NCI-H345 treated with DMSO at 0.1 percent for 48 hours (cell line): ENCODE results near the gene WWP2.

Experiments used
- DNase-seq: peaks from one replicate; lab custom pipeline; 2025; ENCODE audit not compliant: unreplicated experiment; lab: John Stamatoyannopoulos, UW

The WWP2 gene

GRCh38 chr16:69855592-69855991 lies 93.5 kb downstream of the WWP2 start:
- no peak for DNase-seq

DNA sequence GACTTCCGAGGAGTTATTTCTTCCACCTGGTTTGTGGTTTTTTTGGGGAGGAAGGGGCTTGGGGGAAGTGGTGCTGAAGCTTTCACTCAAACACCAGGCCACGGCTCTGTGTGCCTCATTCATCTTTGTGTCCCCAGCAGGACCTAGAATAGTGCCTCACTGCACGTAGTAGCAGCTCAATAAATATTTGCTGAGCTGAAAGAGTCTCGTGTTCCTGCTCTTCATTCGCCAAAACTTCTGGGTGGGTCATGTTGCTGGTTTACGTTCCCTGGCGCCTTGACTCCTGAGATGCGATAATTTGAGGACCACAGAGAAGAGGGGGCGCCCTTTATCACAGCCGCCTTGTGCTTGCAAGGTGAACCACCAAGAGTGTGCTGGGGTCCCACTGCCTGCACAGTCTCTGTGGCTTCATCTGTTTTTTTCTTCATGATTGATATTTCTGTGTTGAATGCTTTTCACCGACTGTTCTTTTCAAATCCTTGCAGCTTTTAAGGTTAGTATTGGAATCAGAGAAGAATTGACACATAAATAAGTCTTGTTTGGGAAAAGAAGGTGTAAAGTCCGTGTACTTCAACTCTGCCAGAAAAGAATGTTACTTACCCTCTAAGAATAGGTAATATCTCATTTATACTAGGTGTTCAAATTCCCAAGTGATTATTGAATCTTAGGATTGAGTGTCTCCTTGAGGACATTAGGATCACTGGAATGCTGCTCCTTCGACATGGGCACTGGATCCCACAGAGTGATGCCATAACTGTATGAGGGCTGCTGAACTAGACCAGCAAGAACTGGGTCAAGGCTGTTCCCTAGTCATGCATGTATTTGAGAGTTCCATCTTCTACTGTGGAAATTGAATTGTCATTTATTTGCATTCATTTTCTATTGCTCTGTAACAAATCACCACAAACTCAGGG lies 96.3 kb downstream of the WWP2 start:
- no peak for DNase-seq

- no peak for DNase-seq
Observed at GRCh38 chr16:69859105-69859989, 97.2 kb downstream of the WWP2 start.

DNA sequence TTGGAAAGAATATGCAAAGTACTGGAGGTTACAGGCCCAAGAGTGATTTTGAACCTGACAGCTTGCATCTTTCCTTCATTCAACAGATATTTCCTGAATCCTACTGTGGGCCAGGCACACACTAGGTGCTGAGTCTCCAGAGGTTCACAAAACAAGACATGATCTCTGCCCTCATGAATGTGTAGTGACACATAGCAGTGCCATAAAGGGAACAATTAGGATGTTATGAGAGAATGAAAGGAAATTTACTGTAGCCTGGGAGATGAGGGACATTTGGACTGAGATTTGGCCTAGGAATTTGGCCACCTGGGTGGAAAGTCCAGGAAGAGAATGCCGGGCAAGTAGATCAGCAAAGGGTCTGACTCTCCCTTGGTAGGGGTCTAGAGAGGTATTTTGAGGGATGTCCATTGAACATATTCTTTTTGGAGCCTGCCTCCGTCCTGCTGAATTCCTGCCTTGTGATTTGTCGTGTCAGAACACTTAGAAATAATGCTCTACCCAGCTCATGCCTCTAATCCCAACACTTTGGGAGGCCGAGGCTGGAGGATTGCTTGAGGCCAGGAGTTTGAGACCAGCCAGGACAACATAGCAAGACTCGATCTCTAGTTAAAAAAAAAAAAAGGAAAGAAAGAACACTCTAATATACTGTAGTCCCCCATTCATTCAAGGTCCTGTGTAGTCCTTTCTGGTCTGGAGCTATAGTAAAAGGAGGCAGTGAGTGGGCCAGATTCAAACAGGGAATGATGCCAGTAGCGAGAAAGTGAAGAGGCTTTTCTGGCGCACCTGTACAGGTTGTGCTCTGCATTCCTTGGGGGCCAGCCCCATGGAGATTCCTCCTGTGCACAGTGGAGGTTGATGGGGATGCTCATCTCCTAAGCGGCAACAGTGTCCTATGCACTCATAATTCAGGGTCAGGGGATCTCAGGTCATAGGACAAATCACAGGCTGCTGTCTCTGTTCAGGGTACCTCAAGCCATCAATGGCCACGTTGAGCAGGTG lies 98.4 kb downstream of the WWP2 start:
- DNase-seq, result no peak

DNA sequence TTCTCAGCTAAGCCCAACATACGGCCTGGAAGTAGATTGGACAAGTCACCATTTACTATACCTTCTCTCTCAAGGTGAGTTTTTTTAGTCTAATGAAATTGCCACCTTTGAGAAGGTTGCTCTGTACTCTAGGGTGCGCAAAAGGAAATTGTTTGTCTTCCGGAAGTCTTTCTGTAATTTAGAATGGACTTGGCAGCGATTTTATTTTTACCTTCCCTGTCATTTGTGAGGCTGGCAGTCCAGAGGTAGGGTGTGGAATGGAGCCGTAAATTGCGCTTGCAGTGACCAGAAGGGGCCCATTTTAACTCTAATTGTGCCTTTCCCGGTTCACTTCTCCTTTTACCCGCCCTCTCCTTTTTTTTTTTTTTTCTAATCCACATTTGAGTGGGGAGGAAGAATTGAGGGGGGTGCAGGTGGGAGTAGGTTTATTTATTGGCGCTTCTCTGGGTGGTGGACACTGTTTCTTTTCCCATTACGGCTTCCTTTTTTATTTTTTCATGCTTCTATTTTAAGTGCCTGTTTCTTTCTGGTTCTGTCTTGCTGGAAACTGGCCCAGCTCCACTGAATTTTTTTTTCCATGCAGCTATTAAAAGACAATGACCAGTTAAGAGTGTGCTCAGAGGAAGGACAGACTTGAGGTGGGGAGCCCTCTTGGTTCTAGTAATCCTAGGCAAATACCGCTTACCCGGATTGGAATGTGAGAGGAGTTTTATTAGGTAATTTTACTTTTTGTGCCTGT lies 99.3 kb downstream of the WWP2 start:
- no peak for DNase-seq

DNA sequence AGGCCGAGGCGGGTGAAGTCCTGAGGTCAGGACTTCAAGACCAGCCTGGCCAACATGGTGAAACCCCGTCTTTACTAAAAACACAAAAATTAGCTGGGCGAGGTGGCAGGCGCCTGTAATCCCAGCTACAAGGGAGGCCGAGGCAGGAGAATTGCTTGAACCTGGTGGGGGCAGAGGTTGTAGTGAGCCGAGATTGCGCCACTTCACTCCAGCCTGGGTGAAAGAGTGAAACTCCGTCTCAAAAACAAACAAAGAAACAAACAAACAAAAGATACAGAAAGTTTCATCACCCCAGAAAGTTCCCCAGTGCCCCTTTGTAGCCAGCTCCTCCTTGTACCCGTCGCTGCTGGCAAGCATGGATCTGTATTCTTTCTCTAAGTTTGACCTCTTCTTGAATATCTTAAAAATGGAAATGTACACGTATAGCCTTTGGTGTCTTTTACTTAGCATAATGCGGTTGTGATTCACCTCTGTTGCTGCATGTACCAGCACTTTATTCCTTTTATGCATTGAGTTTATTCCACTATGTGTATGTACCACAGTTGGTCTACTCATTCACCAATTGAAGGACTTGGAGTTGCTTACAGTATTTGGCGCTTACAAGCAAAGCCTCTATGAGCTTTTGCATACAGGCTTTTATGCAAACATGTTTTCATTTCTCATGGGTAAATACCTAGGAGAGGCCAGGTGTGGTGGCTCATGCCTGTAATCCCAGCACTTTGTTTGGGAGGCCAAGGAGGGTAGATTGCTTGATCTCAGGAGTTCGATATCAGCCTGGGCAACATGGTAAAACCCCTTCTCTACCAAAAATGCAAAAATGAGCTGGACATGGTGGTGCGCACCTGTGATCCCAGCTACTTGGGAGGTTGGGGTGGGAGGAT lies 101.5 kb downstream of the WWP2 start:
- no peak for DNase-seq

GRCh38 chr16:69865701-69866100 lies 103.6 kb downstream of the WWP2 start:
- no peak for DNase-seq

DNA sequence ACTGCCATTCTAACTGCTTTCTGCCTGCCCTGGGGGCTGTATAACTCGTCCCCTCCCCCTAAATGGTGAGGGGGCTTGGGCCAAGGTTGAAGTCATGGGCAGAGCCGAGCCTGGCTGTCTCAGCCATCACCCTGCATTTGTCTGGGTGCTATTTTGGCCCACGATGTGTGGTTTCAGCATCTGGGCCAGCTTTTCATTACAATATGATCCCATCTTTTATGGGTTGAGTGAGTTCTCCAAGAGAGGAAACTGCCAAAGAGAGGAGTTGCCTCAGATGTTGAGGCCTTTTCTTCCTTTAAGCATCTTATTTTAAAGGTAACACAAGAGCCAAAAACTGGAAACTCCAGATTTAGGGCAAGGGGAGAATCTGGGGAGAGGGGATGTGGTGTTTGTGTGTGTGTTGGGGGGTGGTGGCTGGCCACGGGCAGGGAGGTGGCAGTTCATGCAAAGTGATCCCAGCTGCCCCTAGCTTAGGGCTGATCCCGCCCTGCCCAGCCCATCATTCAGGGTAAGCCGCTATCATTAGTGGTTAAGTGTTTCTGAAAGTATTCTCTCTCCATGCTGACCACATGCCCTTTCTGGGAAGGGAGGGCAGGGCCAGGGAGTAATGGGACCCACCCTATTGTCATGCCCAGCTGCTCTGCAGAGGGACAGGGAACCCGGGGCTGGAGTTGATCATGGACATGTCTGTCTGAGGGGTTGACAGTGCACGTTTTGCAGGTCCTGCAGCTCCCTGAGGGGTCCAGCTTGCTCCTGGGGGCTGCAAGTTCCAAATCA lies 105.8 kb downstream of the WWP2 start:
- DNase-seq, result no peak

DNA sequence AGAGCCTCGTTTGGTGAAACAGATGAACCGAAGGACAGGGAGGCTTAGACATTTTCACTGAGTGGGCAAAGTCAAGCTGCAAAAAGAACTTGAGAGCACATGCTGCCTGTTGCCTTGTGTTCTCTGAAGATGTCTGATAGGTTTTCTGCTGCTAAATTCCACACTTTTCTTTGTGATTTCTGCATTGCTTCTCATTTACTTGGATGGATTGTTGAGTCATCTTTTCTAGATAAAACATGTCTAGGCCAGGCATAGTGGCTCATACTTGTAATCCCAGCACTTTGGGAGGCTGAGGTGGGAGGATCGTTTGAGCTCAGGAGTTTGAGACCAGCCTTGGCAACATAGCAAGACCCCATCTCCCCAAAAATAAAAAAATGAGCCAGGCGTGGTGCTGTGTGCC lies 108.6 kb downstream of the WWP2 start:
- no peak for DNase-seq

DNA sequence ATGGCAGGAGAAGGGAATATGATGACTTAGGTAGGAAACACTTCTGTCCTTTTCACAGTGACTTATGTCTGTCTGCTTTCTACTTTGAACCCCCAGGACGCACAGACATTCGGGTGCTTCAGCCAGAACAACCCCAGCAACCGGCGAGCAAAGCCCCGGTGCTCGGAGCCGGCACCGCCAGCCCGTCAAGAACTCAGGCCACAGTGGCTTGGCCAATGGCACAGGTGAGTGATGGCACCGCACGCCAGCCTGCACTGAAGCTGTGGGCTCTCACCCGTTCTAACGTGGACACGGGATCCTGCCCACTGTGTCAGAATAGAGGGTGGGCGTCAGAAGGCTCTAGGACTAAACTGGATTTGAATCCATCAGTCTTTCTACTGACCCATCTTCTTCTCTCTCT lies 109.6 kb downstream of the WWP2 start:
- DNase-seq, result no peak

GRCh38 chr16:69872888-69873287 lies 110.8 kb downstream of the WWP2 start:
- no peak for DNase-seq

DNA sequence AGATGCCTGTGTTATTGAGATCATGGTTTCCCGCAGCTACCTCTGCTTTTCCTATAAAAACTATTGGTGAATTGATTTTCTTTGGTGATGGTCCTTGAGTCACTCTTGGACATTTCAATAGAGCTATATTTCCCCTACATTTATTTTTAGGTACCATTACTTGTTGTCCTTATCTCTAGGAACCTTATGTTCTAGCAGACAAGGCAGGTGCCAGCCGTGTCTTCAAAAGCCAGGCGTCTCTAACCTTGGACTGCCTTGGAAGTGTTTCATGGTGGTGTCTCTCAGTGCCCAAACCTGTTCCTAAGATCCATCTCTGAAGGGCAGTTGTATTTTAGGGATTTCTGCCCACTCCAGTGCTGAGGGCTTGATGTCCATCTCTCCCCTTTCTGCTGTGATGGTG lies 111.7 kb downstream of the WWP2 start:
- no peak for DNase-seq

DNA sequence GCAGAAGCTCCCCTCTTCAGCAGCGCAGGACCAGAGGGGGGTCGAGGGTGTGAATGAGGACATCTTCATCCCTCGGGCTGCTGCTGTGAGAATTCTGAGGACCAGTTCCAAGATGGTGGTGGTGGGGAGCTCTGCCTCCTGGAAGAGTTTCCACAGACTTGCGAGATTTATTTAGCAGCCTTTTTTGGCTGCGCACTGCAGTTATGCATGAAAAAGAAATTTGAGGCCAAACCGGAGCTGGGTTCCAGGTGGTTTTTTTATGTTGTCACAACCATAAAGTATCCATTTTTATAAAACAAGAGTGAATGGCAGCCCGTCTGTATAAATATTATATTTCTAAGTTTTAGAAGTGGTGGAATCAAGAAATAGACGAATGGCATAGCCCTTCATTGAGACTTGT lies 112.1 kb downstream of the WWP2 start:
- DNase-seq, result no peak

GRCh38 chr16:69880640-69881133 lies 118.6 kb downstream of the WWP2 start:
- no peak for DNase-seq

GRCh38 chr16:69881141-69881540 lies 119.0 kb downstream of the WWP2 start:
- no peak for DNase-seq

- no peak for DNase-seq
Observed at GRCh38 chr16:69883744-69884143, 121.6 kb downstream of the WWP2 start.

DNA sequence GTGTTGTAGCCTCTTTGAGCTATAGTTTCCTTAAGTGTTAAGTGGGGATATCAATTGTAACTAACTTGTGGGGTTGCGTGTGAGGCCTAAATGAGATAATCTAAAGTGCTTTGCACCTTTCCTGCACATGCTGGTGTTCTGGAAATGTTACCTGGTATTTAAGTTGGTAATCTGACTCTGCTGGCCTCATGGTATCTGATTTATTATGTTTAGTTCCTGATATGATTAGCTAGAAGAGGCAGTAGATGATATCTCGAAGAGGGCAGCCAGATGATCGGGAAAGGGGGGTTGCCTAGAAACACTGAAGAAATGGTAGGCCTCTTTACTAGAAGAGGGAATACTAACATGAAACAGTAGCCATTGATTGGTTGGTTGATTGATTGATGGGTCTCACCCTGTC lies 123.6 kb downstream of the WWP2 start:
- DNase-seq, result no peak

DNA sequence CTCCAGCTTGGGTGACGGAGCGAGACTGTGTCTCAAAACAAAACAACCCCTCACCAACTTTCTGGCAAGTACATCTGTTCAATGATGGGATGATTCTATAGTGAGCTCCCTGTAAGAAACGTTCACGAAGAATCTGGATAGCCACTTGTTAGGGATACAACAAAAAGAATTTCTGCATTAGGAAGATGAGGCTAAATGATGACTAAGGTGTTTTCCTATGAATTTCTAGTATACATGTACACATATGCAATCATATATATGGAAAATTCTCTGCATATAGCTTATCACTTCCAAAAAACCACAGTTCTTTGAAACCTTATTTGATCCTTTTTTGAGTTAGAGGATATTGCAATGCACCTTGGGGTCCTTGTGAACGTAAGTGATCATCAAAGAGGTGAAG lies 124.6 kb downstream of the WWP2 start:
- no peak for DNase-seq
